GM21381 (cell line): Measurements from ENCODE around the gene HES2.
"Not testable (repeated sequence)": the region's sequence is repeated elsewhere in the genome, so short reads cannot be mapped to it uniquely, and the experiment has no call there.

Source experiments
- ATAC-seq: cut with Tn5 transposase; IDR thresholded peaks from one replicate; pipeline ENCODE4 v1.9.1; 2021; ENCODE audit warnings: mild to moderate bottlenecking, moderate library complexity; ENCODE audit not compliant: unreplicated experiment

Gene HES2

DNA sequence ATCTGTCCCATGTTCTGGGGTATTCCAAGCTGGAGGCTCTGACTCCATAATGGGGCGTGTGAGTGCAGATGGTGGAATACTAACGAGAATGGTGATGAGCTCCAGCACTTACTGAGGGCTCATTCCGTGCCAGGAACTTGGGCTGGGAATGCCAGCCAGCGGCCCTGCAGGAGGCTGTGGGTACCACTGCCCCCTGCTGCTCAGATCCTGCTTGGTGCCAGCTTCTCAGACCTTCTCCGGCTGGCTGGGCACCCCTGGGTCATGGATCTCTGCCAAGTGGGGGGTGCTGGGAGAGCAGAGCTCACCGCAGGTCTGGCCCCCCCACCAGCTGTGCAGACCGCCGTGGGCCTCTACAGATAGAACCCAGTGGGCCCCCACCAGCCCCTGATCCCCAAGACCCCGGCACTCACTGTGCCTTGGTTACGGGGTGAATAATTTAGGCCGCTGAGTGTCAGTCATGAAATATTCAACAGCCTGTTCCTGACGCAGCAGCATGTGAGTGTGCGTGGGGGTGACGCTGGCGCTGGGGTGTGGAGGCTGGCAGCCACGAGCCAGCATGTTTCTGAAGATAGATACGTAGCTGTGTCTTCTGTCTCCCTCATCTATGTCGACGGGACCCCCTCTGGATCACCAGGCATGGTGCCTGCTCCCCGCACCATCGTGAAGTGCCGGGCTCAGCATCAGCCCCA lies 17.4 kb upstream of the HES2 start:
- ATAC-seq: not testable (repeated sequence)

- ATAC-seq: not testable (repeated sequence)
Measured at GRCh38 chr1:6436277-6436676, 16.6 kb upstream of the HES2 start.

GRCh38 chr1:6435547-6435946 lies 15.8 kb upstream of the HES2 start:
- no peak for ATAC-seq

DNA sequence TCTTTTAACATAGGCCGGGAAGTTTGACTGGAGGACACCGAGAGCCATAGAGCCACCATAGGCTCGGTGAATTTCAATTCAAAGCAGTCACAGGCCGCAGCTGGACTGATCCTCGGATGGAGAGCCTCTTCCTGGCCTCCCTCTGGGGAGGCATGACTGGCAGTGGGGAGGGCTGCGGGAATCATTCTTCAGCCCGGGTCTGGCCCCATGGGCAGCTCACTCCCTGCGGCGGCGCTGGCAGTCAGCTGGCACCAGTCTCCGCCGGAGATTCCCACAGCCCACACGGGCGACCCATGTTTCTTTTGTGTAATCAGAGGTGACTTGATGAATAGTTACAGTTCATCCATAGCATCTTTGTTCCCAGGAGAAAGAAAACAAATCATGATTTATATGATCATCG lies 15.4 kb upstream of the HES2 start:
- ATAC-seq: no peak

- ATAC-seq: no peak
Measured at GRCh38 chr1:6434186-6434585, 14.5 kb upstream of the HES2 start.

- ATAC-seq: not testable (repeated sequence)
Measured at GRCh38 chr1:6431645-6432579, 12.2 kb upstream of the HES2 start.

- not testable (repeated sequence) for ATAC-seq
Measured at GRCh38 chr1:6429660-6430411, 10.1 kb upstream of the HES2 start.

GRCh38 chr1:6428453-6428852 lies 8.7 kb upstream of the HES2 start:
- not testable (repeated sequence) for ATAC-seq

DNA sequence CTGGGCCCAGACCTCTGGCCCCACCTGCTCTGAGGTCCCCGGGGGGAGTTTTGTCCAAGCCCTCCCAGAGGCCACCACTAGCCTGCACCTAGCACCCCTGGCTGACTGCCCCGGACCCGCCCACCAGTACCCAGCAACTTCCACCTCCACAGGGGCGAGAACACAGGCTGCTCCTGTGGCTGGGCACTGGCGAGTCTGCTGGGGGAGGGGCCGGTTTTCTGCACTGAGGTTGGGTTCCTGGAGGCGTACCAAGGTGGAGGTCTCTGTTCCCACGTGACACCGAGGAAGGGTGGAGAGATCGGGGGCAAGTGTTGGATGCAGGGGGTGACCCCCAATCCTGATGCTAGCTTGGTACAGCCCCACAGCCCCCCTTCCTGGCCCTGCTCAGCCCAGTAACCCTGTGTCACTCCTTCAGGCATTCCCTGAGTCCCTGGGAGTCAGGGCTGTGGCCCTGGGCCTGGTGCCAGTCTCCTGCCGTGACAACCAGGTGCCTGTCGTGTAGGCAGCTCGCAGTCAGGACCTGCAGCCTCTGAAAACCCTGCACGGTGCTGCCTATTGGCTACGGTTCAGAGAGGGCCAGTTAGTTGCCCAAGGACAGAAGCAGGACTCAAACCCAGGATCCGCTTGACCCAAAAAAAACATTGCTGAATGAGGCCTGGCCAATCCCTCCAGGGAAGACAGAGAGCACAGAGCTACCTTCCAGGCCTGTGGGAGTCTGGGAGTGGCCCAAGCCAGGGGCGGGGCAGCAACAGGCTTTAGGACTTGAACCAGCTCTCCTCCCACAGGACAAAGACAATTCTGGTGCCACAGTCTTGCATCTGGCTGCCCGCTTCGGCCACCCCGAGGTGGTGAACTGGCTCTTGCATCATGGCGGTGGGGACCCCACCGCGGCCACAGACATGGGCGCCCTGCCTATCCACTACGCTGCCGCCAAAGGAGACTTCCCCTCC lies 8.0 kb upstream of the HES2 start:
- ATAC-seq: no peak

DNA sequence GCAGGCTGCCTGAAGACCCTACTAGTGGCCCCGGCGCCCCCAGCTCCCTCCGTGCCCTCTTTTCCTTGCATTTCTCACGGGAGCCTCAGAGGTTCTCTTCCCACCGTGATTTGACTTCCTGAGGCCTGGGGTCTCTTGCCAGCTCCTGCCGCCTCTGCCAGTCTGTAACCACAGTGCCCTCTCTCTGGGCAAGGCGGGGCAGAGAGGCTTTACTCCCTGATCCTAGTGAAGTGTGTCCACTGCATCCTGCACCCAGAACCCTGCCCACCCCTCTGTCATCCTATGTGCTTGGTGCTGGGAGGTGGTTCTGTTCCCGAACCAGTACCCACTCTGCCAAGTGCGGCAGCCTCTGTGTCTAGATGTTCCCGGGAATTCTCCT lies 7.2 kb upstream of the HES2 start:
- no peak for ATAC-seq

- no peak for ATAC-seq
Measured at GRCh38 chr1:6426277-6426971, 6.7 kb upstream of the HES2 start.

GRCh38 chr1:6425658-6426057 lies 5.9 kb upstream of the HES2 start:
- ATAC-seq: no peak

DNA sequence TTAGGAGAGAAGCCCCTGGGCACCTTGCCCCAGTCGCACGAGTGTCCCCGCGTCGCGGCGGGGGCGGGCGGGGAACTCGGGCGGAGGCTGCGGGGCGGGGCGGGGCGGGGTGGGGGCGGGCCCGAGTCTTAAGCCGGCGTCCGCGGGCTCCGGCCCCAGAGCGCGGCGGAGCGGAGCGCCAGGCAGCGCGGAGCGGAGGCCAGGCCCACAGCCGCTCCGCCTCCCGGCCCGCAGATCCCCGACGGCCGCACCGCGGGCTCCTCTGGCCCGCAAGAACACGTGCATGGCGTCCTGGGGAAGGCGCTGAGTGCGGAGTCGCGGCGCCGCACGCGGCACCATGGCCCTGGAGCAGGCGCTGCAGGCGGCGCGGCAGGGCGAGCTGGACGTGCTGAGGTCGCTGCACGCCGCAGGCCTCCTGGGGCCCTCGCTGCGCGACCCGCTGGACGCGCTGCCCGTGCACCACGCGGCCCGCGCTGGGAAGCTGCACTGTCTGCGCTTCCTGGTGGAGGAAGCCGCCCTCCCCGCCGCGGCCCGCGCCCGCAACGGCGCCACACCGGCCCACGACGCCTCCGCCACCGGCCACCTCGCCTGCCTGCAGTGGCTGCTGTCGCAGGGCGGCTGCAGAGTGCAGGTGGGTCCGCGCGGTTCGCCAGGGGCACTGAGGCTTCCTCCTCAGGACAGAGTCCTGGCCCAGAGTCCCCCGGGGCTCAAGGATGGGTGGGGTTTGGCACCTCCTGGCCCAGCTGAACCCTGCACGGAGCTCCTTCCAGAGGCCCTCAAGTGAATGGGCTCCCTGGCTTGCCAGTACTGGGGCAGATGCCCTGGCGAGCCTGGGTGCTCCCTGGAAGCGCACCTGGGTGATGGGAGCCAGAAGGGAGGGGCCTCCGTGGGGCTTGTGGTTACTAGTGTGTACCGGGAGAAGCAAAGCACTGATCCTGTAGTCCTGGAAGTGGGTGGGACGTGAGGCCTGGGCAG lies 5.2 kb upstream of the HES2 start, which contains the start of gene ESPN:
TSS of gene ESPN (plus strand) at position 158 of the 975 bp plus-strand sequence. CDS start at position 338, 180 bp downstream.
- ATAC-seq: no peak

- no peak for ATAC-seq
Measured at GRCh38 chr1:6424000-6424565, 4.4 kb upstream of the HES2 start.

DNA sequence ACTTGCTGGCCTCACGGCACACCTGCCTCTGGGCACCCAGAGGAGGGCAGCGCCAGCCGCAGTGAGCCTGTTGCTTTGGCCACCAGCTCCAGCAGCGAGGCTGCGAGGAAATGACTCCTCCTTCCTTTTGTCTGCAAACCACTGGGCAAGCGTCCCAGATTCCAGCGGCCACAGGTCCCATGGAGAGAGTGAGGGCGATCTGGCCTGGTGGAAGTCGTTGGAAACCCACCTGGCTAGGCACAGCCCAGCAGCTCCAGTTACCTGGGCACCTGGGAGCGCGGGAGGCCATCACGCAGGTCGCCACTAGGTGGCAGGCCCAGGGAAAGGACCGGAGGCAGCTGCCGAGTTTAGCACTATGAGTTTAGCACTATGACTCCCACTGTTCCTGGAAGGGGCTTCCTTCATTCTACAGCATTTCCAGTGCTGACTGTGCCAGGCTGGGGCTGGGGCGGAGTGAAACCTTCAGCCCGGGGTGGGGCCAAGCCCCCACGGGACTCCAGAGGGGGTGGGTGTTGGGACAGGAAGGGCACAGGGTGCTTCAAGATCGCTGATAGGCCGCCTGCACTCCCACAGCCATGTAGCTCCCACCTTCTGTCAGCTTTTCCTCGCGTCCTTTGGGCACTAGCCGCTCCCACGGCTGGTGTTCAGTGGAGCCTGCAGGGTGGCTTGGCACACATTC lies 3.7 kb upstream of the HES2 start:
- ATAC-seq: no peak

DNA sequence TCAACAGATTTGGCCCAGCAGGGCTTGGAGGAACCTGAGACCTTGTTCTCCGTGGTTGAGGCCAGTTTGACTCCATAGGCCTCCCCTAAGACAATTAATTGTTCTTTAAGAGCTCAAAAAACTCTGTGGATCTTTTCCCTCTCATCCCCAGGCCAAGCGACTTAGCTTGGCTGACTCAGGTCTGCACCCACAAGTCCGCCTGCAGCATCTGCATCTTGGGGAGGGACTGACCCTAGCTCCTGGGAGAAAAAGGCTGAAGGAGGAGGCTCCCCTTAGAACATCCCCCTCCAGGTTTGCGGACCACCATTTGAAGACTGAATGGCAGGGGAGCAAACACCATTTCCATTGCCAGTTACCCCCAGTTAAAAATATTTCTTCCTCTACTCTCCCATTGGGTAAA lies 1.5 kb upstream of the HES2 start:
- ATAC-seq: no peak

DNA sequence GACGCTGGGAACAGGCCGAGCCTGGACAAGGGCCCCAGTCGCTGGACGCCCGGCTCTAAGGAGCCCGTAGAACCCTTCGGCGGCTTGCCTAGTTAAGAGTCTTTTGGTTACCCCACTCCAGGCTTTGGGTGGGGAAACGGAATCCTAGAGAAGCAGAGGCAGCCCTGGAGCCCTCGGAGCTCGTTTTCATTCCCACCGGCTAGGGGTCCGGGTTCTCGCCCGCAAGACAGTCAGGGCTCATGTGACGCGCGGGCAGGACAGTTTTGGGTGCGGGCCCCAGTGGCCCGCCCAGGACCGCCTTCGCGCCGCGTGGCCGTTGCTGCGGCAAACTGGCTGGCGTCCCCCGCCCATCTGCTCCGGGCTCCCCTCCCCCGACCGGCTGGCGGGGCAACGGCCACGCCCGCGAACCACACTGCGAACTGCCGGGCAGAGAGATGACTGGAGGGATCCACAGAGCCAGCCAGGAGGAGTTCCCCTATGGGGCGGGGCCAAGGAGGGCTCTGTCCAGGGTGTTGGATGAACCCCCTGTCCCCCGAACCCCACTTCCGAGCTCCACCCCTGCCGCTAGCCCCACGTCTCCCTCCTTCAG lies 829 bp upstream of the HES2 start:
- no peak for ATAC-seq
